WI38 (cell line): ENCODE measurements around the gene GALNT12.

Source experiments
- H3K4me3 ChIP-seq: 2 replicates; pipeline ENCODE4 v1.5.1; 2011; ENCODE audit warnings: low read depth, mild to moderate bottlenecking, control low read depth, low read length
- CTCF ChIP-seq: IDR thresholded peaks from 2 replicates; pipeline ENCODE4 v1.5.1; 2012; ENCODE audit warnings: low read depth, mild to moderate bottlenecking, control low read depth, low read length

Gene GALNT12

GRCh38 chr9:98897745-98898144 is 90.3 kb downstream of the GALNT12 start:
- no peak for TF ChIP-seq CTCF
- no peak overlapping the region for H3K4me3 ChIP-seq

GRCh38 chr9:98899408-98900056 is 92.1 kb downstream of the GALNT12 start:
- H3K4me3 ChIP-seq: no peak overlapping the region
- TF ChIP-seq CTCF: no peak
